ENCODE results near the gene SMURF2.

DNA sequence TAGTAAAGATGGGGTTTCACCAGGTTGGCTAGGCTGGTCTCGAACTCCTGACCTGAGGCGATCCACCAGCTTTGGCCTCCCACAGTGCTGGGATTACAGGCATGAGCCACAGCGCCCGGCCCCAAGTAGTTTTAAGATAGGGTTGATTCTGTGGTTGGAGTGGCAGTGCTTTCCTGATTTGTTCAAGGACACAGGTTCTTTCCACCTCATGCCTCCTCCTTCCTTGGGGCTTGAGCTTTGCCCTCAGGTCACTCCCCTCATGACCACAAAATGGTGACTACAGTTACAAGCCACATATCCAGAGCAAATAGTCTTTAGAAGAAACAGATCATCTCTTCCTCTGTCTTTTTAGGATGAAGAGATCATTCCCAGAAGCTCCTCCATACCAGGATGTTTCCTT lies 25.3 kb upstream of the SMURF2 start:
- TF ChIP-seq, protein P1, sequence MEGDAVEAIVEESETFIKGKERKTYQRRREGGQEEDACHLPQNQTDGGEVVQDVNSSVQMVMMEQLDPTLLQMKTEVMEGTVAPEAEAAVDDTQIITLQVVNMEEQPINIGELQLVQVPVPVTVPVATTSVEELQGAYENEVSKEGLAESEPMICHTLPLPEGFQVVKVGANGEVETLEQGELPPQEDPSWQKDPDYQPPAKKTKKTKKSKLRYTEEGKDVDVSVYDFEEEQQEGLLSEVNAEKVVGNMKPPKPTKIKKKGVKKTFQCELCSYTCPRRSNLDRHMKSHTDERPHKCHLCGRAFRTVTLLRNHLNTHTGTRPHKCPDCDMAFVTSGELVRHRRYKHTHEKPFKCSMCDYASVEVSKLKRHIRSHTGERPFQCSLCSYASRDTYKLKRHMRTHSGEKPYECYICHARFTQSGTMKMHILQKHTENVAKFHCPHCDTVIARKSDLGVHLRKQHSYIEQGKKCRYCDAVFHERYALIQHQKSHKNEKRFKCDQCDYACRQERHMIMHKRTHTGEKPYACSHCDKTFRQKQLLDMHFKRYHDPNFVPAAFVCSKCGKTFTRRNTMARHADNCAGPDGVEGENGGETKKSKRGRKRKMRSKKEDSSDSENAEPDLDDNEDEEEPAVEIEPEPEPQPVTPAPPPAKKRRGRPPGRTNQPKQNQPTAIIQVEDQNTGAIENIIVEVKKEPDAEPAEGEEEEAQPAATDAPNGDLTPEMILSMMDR (IDR thresholded peaks at IDR 0.05) = no peak
- no peak for TF ChIP-seq POLR2A (IDR thresholded peaks at IDR 0.05)

Data from uterus (tissue), 2 donors.